Ishikawa (cell line): ENCODE measurements around the gene MVP.

Experiments used
- CREB1 ChIP-seq: IDR thresholded peaks from 2 replicates; pipeline ENCODE4 v1.6.1; 2012; ENCODE audit warnings: low read depth
- EP300 ChIP-seq: IDR thresholded peaks from 2 replicates; pipeline ENCODE4 v1.6.1; 2012; ENCODE audit warnings: borderline replicate concordance
- TAF1 ChIP-seq: IDR thresholded peaks from 2 replicates; pipeline ENCODE4 v1.6.1; 2012; ENCODE audit warnings: low read depth, mild to moderate bottlenecking
- TEAD4 ChIP-seq: IDR thresholded peaks from 2 replicates; pipeline ENCODE4 v1.6.1; 2012
- YY1 ChIP-seq: IDR thresholded peaks from 2 replicates; pipeline ENCODE4 v1.6.1; 2012; ENCODE audit warnings: low read depth

DNA sequence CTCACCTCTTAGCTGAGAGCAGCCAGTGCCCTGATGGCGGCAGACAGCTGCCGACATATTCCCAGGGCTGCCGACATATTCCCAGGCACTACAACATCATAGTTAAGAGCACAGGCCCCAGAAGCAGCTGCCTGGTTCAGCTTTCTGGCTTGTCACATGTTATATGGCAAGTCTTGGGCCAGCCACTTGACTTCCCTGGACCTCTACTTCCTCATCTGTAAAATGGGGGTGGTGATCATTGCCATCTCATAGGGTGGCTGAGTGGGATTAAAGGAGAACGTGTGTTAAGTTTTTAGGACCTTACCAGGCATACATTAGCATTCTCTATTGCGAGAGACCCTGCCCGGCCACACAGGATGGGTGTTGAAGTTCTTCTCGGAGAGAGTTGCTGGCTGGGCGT lies 23.7 kb downstream of the MVP start:
- TF ChIP-seq CREB1 = no peak
- no peak for TF ChIP-seq YY1
- TF ChIP-seq EP300 = no peak
- no peak for TF ChIP-seq TAF1
- TF ChIP-seq TEAD4 = no peak
